KMS-11 (cell line): ENCODE measurements around the gene PRRT1.

ENCODE experiments used
- H2AFZ ChIP-seq: fragments of 200-600 bp; sonication (generic); 2 replicates; pipeline ENCODE4 v1.6.1; 2016; ENCODE audit warnings: antibody characterized with exemption, mixed run types, low read depth
- H3K27ac ChIP-seq: fragments of 200-600 bp; sonication (generic); 2 replicates; pipeline ENCODE4 v1.6.1; 2016; ENCODE audit warnings: mild to moderate bottlenecking, mixed run types
- H3K27me3 ChIP-seq: fragments of 200-600 bp; sonication (generic); 2 replicates; pipeline ENCODE4 v1.6.1; 2017; ENCODE audit warnings: mild to moderate bottlenecking, low read depth, mixed run types, moderate library complexity; ENCODE audit not compliant: insufficient read depth
- H3K36me3 ChIP-seq: fragments of 200-600 bp; sonication (generic); 2 replicates; pipeline ENCODE4 v1.6.1; 2017; ENCODE audit warnings: mild to moderate bottlenecking, mixed run types; ENCODE audit not compliant: insufficient read depth
- H3K4me1 ChIP-seq: fragments of 200-600 bp; sonication (generic); 2 replicates; pipeline ENCODE4 v1.6.1; 2016; ENCODE audit warnings: mild to moderate bottlenecking, low read depth, mixed run types; ENCODE audit not compliant: poor library complexity, severe bottlenecking
- H3K4me2 ChIP-seq: fragments of 200-600 bp; sonication (generic); 2 replicates; pipeline ENCODE4 v1.7.0; 2016; ENCODE audit warnings: mild to moderate bottlenecking, mixed run types
- H3K4me3 ChIP-seq: fragments of 200-600 bp; sonication (generic); IDR thresholded peaks from 2 replicates; pipeline ENCODE4 v1.6.1; 2017; ENCODE audit warnings: low read depth, low read length, mixed read lengths; ENCODE audit not compliant: insufficient read depth
- H3K79me2 ChIP-seq: fragments of 200-600 bp; sonication (generic); 2 replicates; pipeline ENCODE4 v1.6.1; 2016; ENCODE audit warnings: low read depth, mixed run types; ENCODE audit not compliant: insufficient read depth
- H3K9ac ChIP-seq: fragments of 200-600 bp; sonication (generic); 2 replicates; pipeline ENCODE4 v1.6.1; 2016; ENCODE audit warnings: mild to moderate bottlenecking, mixed run types
- H4K20me1 ChIP-seq: fragments of 200-600 bp; sonication (generic); 2 replicates; pipeline ENCODE4 v1.6.1; 2016; ENCODE audit warnings: mild to moderate bottlenecking, mixed run types; ENCODE audit not compliant: insufficient read depth
- TF ChIP-seq, protein P1 (sequence below): fragments of 200-600 bp; sonication (generic); conservative IDR thresholded peaks from 2 replicates; pipeline ENCODE4 v1.6.1; 2017; ENCODE audit warnings: low read depth, mild to moderate bottlenecking, antibody characterized with exemption, low read length, moderate library complexity, mixed read lengths

Gene PRRT1

DNA sequence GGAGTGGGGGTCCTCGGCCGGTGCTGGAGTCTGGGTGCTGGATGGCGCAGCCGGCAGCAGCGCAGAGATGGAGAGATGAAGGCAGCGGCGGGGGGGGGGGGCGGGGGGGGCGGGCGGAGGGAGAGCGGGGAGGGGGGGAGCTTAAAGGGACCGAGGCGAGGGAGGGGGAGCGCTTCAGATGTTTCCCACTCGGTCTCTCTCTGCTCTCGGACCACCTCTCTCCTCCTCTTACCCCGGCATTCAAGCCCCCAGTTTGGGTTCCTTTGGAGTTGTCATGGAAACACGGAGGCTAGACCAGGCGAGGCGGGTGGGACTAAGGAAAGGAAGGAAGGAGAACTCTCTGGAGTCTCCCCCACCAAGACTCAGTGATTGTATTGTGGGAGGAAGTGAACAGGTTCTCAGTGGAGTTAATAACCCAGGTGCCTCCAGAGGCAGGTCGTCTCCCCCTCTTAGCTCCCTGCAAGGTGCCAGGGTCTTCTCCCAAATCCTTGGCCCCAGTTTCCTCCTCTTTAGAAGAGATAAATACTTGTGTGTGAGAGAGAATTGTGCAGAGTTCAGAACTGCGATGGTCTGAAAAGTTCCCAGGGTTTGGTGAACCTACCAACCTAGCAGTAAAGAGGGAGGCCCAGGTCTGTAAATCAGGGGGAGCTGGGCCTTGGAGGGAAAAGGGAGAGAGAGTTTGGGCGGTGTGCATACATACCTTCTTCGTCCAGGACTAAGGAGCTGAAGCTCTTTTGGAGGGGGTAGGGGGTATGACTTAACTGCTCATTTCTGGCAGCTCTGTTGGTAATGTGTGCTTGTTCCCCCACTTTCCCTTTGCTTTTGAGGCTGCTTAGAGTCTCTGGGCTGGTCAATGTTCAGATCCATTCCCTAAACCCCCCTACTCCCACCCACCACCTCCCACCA is at the start of gene PRRT1:
TSS of gene PRRT1 (minus strand) at position 77 of the 906 bp plus-strand sequence. CDS start 112 bp downstream, outside the sequence.
- Histone ChIP-seq H2AFZ (no peak within 1 kb of the TSS), H3K4me1 (no peaks in the 10 kb centered on the region), H3K27ac (no peak within 1 kb of the TSS), H4K20me1 (no peaks in the 10 kb centered on the region), H3K9ac (no peak within 1 kb of the TSS), H3K79me2 (no peaks in the 10 kb centered on the region), H3K4me3 (no peak within 1 kb of the TSS), H3K36me3 (no peaks in the 10 kb centered on the region), H3K27me3 (peaks cover 6% of the 10 kb centered on the region; the same call in 1 of the 2 replicates), H3K4me2 (no peak within 1 kb of the TSS)
- TF ChIP-seq, protein P1, sequence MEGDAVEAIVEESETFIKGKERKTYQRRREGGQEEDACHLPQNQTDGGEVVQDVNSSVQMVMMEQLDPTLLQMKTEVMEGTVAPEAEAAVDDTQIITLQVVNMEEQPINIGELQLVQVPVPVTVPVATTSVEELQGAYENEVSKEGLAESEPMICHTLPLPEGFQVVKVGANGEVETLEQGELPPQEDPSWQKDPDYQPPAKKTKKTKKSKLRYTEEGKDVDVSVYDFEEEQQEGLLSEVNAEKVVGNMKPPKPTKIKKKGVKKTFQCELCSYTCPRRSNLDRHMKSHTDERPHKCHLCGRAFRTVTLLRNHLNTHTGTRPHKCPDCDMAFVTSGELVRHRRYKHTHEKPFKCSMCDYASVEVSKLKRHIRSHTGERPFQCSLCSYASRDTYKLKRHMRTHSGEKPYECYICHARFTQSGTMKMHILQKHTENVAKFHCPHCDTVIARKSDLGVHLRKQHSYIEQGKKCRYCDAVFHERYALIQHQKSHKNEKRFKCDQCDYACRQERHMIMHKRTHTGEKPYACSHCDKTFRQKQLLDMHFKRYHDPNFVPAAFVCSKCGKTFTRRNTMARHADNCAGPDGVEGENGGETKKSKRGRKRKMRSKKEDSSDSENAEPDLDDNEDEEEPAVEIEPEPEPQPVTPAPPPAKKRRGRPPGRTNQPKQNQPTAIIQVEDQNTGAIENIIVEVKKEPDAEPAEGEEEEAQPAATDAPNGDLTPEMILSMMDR = no peak

DNA sequence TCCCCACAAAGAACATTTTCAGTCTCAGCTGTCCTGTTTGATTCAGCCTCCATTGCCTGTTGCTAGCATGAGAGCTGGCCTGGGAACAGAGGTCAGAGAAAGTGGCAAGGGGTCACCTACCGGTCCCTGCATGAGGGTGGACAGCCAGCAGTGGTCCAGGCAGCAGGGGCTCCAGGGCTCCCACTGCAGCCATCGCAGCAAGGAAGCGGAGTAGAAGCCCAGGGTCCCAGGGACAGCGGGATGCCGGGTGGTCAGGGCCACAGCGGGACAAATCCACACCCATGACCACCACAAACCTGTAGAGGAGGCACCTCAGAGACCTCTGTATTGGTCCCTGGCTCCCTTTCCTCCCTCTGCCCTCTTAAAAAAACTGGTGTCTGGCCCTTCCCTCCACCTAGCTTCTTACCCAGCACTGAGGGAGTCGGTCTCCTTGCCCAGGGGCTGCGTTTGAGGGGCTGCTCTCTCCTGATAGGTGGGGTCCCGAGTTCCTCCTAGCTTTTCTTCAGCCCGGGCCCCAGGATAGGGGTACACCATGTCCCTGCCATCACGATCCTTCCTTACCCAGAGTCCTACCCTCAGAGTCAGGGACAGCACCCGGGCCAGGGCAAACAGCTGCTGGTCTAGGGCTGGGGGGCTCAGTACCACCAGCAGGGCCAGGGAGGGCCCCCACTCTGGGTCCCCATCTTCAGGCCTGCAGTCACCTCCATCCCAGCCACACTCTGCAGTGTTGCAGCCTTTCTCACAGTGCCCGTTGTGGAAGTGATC is 49.2 kb upstream of the PRRT1 start:
- Histone ChIP-seq H3K27me3 (no peaks in the 10 kb centered on the region), H3K27ac (no peak overlapping the region), H4K20me1 (no peaks in the 10 kb centered on the region), H3K4me1 (peaks cover 13% of the 10 kb centered on the region), H2AFZ (no peak overlapping the region), H3K79me2 (no peaks in the 10 kb centered on the region), H3K4me2 (no peak overlapping the region), H3K4me3 (no peak overlapping the region), H3K36me3 (no peaks in the 10 kb centered on the region), H3K9ac (no peak overlapping the region)
- TF ChIP-seq, protein P1 = no peak

- H2AFZ ChIP-seq = no peak overlapping the region
- H3K36me3 ChIP-seq = no peaks in the 10 kb centered on the region
- no peak overlapping the region for H3K9ac ChIP-seq
- TF ChIP-seq, protein P1 = no peak
- peaks cover 26% of the 10 kb centered on the region for H3K4me1 ChIP-seq
- H3K27ac ChIP-seq = no peak overlapping the region
- H4K20me1 ChIP-seq = no peaks in the 10 kb centered on the region
- no peaks in the 10 kb centered on the region for H3K79me2 ChIP-seq
- H3K27me3 ChIP-seq = no peaks in the 10 kb centered on the region
- no peak overlapping the region for H3K4me3 ChIP-seq
- no peak overlapping the region for H3K4me2 ChIP-seq
Observed at GRCh38 chr6:32198866-32199265, 47.1 kb upstream of the PRRT1 start.

DNA sequence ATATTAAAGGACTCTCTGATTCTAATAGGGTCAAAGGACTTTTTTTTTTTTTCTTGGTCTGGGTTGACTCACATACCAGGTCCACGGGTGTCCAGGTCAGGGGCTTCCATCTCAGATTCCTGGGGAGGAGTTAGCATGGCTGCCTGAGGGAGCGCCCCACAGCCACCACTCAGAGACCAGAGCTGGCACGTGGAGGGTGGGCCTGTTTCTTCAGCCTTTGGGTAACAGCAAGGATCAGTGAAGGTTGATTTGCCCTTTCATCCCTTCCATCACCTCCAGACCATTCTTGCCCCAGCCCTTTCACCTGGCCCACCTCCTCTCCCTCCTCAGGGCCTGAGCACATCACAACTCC is 46.6 kb upstream of the PRRT1 start:
- Histone ChIP-seq H3K27me3 (no peaks in the 10 kb centered on the region), H3K36me3 (no peaks in the 10 kb centered on the region), H3K79me2 (no peaks in the 10 kb centered on the region), H3K9ac (no peak overlapping the region), H3K27ac (no peak overlapping the region), H2AFZ (no peak overlapping the region), H3K4me1 (peaks cover 32% of the 10 kb centered on the region), H3K4me2 (no peak overlapping the region), H4K20me1 (no peaks in the 10 kb centered on the region), H3K4me3 (no peak overlapping the region)
- TF ChIP-seq, protein P1 = no peak
